HFFc6 (cell line): ENCODE measurements around the gene CRYBG1. TPM values are rescaled to one million over a fixed set of nuclear protein-coding genes. Genes with fewer than 3 reads are reported as not detected.

Experiments
- DNase-seq: peaks from one replicate; pipeline ENCODE4 v3.0.0-alpha.2; 2018
- H3K27ac Mint-ChIP-seq: 2 replicates; pipeline ENCODE4 v1.8.0; 2020; ENCODE audit warnings: mild to moderate bottlenecking, mixed read lengths
- H3K27me3 Mint-ChIP-seq: 2 replicates; pipeline ENCODE4 v1.8.0; 2021; ENCODE audit warnings: mild to moderate bottlenecking, moderate library complexity, mixed read lengths; ENCODE audit not compliant: insufficient read depth
- H3K36me3 Mint-ChIP-seq: 2 replicates; pipeline ENCODE4 v1.8.0; 2021; ENCODE audit warnings: low read depth, mixed read lengths
- H3K4me1 Mint-ChIP-seq: 2 replicates; pipeline ENCODE4 v1.8.0; 2020; ENCODE audit warnings: low read depth, mixed read lengths
- H3K4me3 Mint-ChIP-seq: 2 replicates; pipeline ENCODE4 v1.8.0; 2020; ENCODE audit warnings: mild to moderate bottlenecking, moderate library complexity, mixed read lengths
- H3K9me3 Mint-ChIP-seq: 2 replicates; pipeline ENCODE4 v1.8.0; 2020; ENCODE audit warnings: mild to moderate bottlenecking, mixed read lengths
- CTCF ChIP-seq: fragments of 200-600 bp; sonication (generic); IDR thresholded peaks from 2 replicates; pipeline ENCODE4 v1.5.0; 2021; ENCODE audit warnings: antibody characterized with exemption, mild to moderate bottlenecking
- total RNA-seq, 6 experiments: library from RNA; stranded (reverse); fragmentation: NEBNext Ultra II Directional; extraction: Animal tissue kit (Norgen Biotek cat#: 25700); gene quantifications; 2 replicates in 1 of 6; 3 replicates in 5 of 6; pipeline ENCODE4 v1.2.3, GENCODE V29; 2021

CRYBG1 gene
- total RNA-seq, 6 experiments from 2014 or later = 8.2 to 10.9 (median 9.8) TPM

- H3K27ac Mint-ChIP-seq = no peak overlapping the region
These were observed 90.9 kb downstream of the CRYBG1 start for GRCh38 chr6:106451439-106451838.

GRCh38 chr6:106452628-106453027 lies 92.1 kb downstream of the CRYBG1 start:
- no peak for TF ChIP-seq CTCF
- Mint-ChIP-seq H3K4me1 (peaks cover 18% of the 10 kb centered on the region), H3K9me3 (no peaks in the 10 kb centered on the region), H3K4me3 (no peak overlapping the region), H3K27me3 (peaks cover 10% of the 10 kb centered on the region), H3K27ac (no peak overlapping the region), H3K36me3 (no peaks in the 10 kb centered on the region)
- no peak for DNase-seq

More at GRCh38 chr6:106451439-106451838, 90.9 kb downstream of the CRYBG1 start:
- H3K4me3 Mint-ChIP-seq = no peak overlapping the region
- H3K9me3 Mint-ChIP-seq = no peaks in the 10 kb centered on the region
- no peak for TF ChIP-seq CTCF
- peaks cover 4% of the 10 kb centered on the region for H3K27me3 Mint-ChIP-seq
- H3K4me1 Mint-ChIP-seq = peaks cover 18% of the 10 kb centered on the region
- no peaks in the 10 kb centered on the region for H3K36me3 Mint-ChIP-seq
- no peak for DNase-seq

- DNase-seq = no peak
- Mint-ChIP-seq H3K36me3 (no peaks in the 10 kb centered on the region), H3K4me3 (no peak overlapping the region), H3K27ac (no peak overlapping the region), H3K9me3 (no peaks in the 10 kb centered on the region), H3K4me1 (peaks cover 18% of the 10 kb centered on the region), H3K27me3 (peaks cover 11% of the 10 kb centered on the region)
- TF ChIP-seq CTCF = no peak
These were observed 93.3 kb downstream of the CRYBG1 start for GRCh38 chr6:106453756-106454367.

GRCh38 chr6:106456756-106457155 lies 96.2 kb downstream of the CRYBG1 start:
- no peak for DNase-seq
- no peak overlapping the region for H3K4me3 Mint-ChIP-seq
- 0 out of 2 replicates have a peak, but pooled peaks cover 6% of the 10 kb centered on the region for H3K4me1 Mint-ChIP-seq
- no peak overlapping the region for H3K27ac Mint-ChIP-seq
- no peak for TF ChIP-seq CTCF
- peaks cover 13% of the 10 kb centered on the region; the same call in 1 of the 2 replicates for H3K27me3 Mint-ChIP-seq
- no peaks in the 10 kb centered on the region for H3K36me3 Mint-ChIP-seq
- no peaks in the 10 kb centered on the region for H3K9me3 Mint-ChIP-seq

GRCh38 chr6:106458021-106458986 lies 97.8 kb downstream of the CRYBG1 start:
- no peak for TF ChIP-seq CTCF
- Mint-ChIP-seq H3K9me3 (no peaks in the 10 kb centered on the region), H3K27me3 (peaks cover 17% of the 10 kb centered on the region; the same call in 1 of the 2 replicates), H3K4me3 (no peak overlapping the region), H3K27ac (no peak overlapping the region), H3K36me3 (no peaks in the 10 kb centered on the region), H3K4me1 (no peaks in the 10 kb centered on the region)
- no peak for DNase-seq
